B cell (primary cell): Measurements from ENCODE around the gene STARD10. TPM values are rescaled to one million over a fixed set of nuclear protein-coding genes. Genes with fewer than 3 reads are reported as not detected.
A peak's percentile ranks its signal among the peaks of the same experiment; 100 is the strongest.

Experiments
- ATAC-seq: fragments of 200-7000 bp; cut with Tn5 transposase; one replicate; pipeline ENCODE4 v1.10.0; 2021; ENCODE audit warnings: low read depth, mild to moderate bottlenecking, moderate number of reproducible peaks, moderate library complexity
- CTCF ChIA-PET: fragments of 350-600 bp; sonication (Branson Sonifier 250); formaldehyde crosslinking; loops from one replicate; lab custom pipeline; 2021; ENCODE audit warnings: antibody characterized with exemption, inconsistent platforms; lab: Charles Lee
- POLR2A ChIA-PET: fragments of 350-600 bp; sonication (Branson Sonifier 250); formaldehyde crosslinking; loops from one replicate; lab custom pipeline; 2021; ENCODE audit warnings: antibody characterized with exemption; lab: Charles Lee
- DNase-seq: peaks from one replicate; pipeline ENCODE4 v3.0.0; 2013
- H2AFZ ChIP-seq: 2 replicates; pipeline ENCODE4 v1.6.1; 2012; ENCODE audit warnings: mild to moderate bottlenecking, low read depth, low read length; ENCODE audit not compliant: insufficient read depth, poor library complexity, severe bottlenecking
- H3K27ac ChIP-seq, 2 donors: 1 replicate in 1 of 2; 2 replicates in 1 of 2; pipeline ENCODE4 v1.5.1; 2012 to 2013; ENCODE audit warnings: low read length in 2 of 2, mild to moderate bottlenecking in 2 of 2, moderate library complexity in 1 of 2
- H3K27me3 ChIP-seq, 4 experiments: fragments of 200-600 bp in 1 of 4; sonication (generic) in 1 of 4; replicated peaks in 1 of 4; 1 replicate in 2 of 4; 2 replicates in 2 of 4; pipeline versions ENCODE4 v1.6.1 to v1.7.0; 2013 to 2016; ENCODE audit warnings: low read length in 3 of 4, mild to moderate bottlenecking in 2 of 4, mixed read lengths in 1 of 4, moderate library complexity in 1 of 4; ENCODE audit not compliant: insufficient read depth in 4 of 4, control insufficient read depth in 3 of 4; ENCODE audit errors: control extremely low read depth in 1 of 4
- H3K36me3 ChIP-seq, 2 experiments: replicated peaks in 1 of 2; 1 replicate in 1 of 2; 2 replicates in 1 of 2; pipeline versions ENCODE4 v1.6.1 to v1.7.1; 2013; ENCODE audit warnings: low read length in 1 of 2; ENCODE audit not compliant: insufficient read depth in 2 of 2, control insufficient read depth in 1 of 2; ENCODE audit errors: control extremely low read depth in 1 of 2, extremely low read depth in 1 of 2
- H3K4me1 ChIP-seq, 2 donors: fragments of 200-600 bp in 1 of 2; sonication (generic) in 1 of 2; 1 replicate in 1 of 2; 2 replicates in 1 of 2; pipeline versions ENCODE4 v1.5.1 to v1.6.1; 2013 to 2017; ENCODE audit warnings: low read length in 2 of 2; ENCODE audit not compliant: control insufficient read depth in 2 of 2, insufficient read depth in 2 of 2
- H3K4me2 ChIP-seq: replicated peaks from 2 replicates; pipeline ENCODE3; 2012; ENCODE audit warnings: mild to moderate bottlenecking, low read depth, low read length; ENCODE audit not compliant: poor library complexity, severe bottlenecking
- H3K4me3 ChIP-seq, 5 experiments: fragments of 200-600 bp in 1 of 5; sonication (generic) in 1 of 5; 1 replicate in 3 of 5; 2 replicates in 2 of 5; pipeline versions ENCODE4 v1.5.1 to v1.7.0; 2011 to 2016; ENCODE audit warnings: low read length in 4 of 5, mild to moderate bottlenecking in 4 of 5, low read depth in 2 of 5, control low read depth in 1 of 5, moderate library complexity in 1 of 5; ENCODE audit not compliant: insufficient read depth in 1 of 5; ENCODE audit errors: control extremely low read depth in 1 of 5, extremely low read depth in 1 of 5
- H3K79me2 ChIP-seq: fragments of 200-600 bp; sonication (generic); one replicate; pipeline ENCODE4 v1.6.0; 2016; ENCODE audit warnings: low read length; ENCODE audit not compliant: control insufficient read depth, insufficient read depth
- H3K9ac ChIP-seq: fragments of 200-600 bp; sonication (generic); 2 replicates; pipeline ENCODE4 v1.6.1; 2017; ENCODE audit warnings: mild to moderate bottlenecking, low read length, moderate library complexity
- H3K9me3 ChIP-seq, 3 donors: one replicate each; pipeline versions ENCODE4 v1.6.1 to v1.7.1; 2013; ENCODE audit warnings: low read length in 2 of 3; ENCODE audit not compliant: control insufficient read depth in 2 of 3, insufficient read depth in 1 of 3; ENCODE audit errors: control extremely low read depth in 1 of 3
- H4K20me1 ChIP-seq: 2 replicates; pipeline ENCODE4 v1.6.0; 2012; ENCODE audit warnings: mild to moderate bottlenecking, low read length; ENCODE audit not compliant: insufficient read depth, control insufficient read depth, poor library complexity, severe bottlenecking
- H3K27ac Mint-ChIP-seq: one replicate; pipeline ENCODE4 v1.8.0; 2021; ENCODE audit warnings: mixed read lengths
- H3K27me3 Mint-ChIP-seq: one replicate; pipeline ENCODE4 v1.8.0; 2021; ENCODE audit warnings: mixed read lengths
- H3K4me1 Mint-ChIP-seq: one replicate; pipeline ENCODE4 v1.8.0; 2021; ENCODE audit warnings: mixed read lengths
- H3K4me3 Mint-ChIP-seq: one replicate; pipeline ENCODE4 v1.8.0; 2021; ENCODE audit warnings: mixed read lengths
- H3K9me3 Mint-ChIP-seq: one replicate; pipeline ENCODE4 v1.8.0; 2022; ENCODE audit warnings: mixed read lengths; ENCODE audit not compliant: insufficient read depth
- EZH2 ChIP-seq: IDR thresholded peaks from 2 replicates; pipeline ENCODE4 v1.6.1; 2012; ENCODE audit warnings: borderline replicate concordance, low read depth, mild to moderate bottlenecking, moderate library complexity, low read length; ENCODE audit not compliant: insufficient read depth, poor library complexity, severe bottlenecking
- WGBS: methylation state at CpG from one replicate; pipeline ENCODE4 v1.1.5; 2013; ENCODE audit warnings: missing lambda C conversion rate; ENCODE audit not compliant: insufficient coverage; 5-methylcytosine and 5-hydroxymethylcytosine counted together
- intact Hi-C: fragments of 100-400 bp; cut with micrococcal nuclease; formaldehyde crosslinking; loops from one replicate; pipeline ENCODE4 v1.10.0; 2022
- polyA plus RNA-seq: library from polyadenylated mRNA; depleted of rRNA; stranded (reverse); fragments of >200 nt; gene quantifications from 2 replicates; pipeline ENCODE4 v1.2.3, GENCODE V29; 2012
- total RNA-seq, 2 donors: library from RNA; stranded (reverse); fragments of 120-200 nt in 1 of 2; gene quantifications; 1 replicate in 1 of 2; 2 replicates in 1 of 2; pipeline versions ENCODE4 v1.2.3 to v1.2.4, GENCODE V29; 2013 to 2022
- TF ChIP-seq, protein P1 (sequence below): fragments of 200-600 bp; IDR thresholded peaks from one replicate; pipeline ENCODE4 v1.8.0; 2022; ENCODE audit warnings: antibody characterized with exemption, mild to moderate bottlenecking

The STARD10 gene
- total and polyA plus RNA-seq, 2 donors (not counting 1 experiment from before 2014, with no cell fraction given), result 37.5 to 39.2 TPM

DNA sequence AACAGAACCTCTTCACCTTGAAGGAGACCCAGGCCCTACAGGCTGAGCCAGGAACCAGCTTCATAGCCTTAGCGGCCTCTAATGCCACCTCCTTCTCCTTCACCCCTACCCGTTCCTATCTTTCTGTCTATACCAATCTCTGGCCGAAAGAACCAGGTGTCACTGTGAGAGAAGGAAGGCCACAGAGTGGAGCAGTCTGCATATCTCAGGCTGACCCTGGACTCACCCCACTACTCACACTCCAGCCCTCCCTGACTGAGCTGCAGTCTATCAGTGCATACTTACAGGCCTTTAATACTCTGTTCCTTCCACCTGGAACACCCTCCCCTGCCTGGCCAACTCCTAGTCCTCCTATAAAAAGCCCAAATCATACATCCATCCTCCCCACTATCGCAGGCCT, 74.3 kb downstream of the STARD10 start:
- H3K27ac Mint-ChIP-seq, result peak overlapping the region; percentile 94
- H3K27me3 Mint-ChIP-seq, result no peaks in the 10 kb centered on the region
- TF ChIP-seq, protein P1, sequence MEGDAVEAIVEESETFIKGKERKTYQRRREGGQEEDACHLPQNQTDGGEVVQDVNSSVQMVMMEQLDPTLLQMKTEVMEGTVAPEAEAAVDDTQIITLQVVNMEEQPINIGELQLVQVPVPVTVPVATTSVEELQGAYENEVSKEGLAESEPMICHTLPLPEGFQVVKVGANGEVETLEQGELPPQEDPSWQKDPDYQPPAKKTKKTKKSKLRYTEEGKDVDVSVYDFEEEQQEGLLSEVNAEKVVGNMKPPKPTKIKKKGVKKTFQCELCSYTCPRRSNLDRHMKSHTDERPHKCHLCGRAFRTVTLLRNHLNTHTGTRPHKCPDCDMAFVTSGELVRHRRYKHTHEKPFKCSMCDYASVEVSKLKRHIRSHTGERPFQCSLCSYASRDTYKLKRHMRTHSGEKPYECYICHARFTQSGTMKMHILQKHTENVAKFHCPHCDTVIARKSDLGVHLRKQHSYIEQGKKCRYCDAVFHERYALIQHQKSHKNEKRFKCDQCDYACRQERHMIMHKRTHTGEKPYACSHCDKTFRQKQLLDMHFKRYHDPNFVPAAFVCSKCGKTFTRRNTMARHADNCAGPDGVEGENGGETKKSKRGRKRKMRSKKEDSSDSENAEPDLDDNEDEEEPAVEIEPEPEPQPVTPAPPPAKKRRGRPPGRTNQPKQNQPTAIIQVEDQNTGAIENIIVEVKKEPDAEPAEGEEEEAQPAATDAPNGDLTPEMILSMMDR, result no peak
- no peak for TF ChIP-seq EZH2
- peak overlapping the region; percentile 8 for H3K9ac ChIP-seq
- ATAC-seq (no peak), DNase-seq (no peak)
- no peak overlapping the region for H2AFZ ChIP-seq
- peaks cover 0 to 68% of the 10 kb centered on the region in 2 experiments for H3K36me3 ChIP-seq
- ChIA-PET CTCF (interaction anchor here (0.5 to 23.8 kb wide), 2 partner anchors 71 to 463 kb away, joined by 3 to 390 read pairs; partner anchors contain the start of gene STARD10), POLR2A (no interaction called here)
- H4K20me1 ChIP-seq, result peaks cover 98% of the 10 kb centered on the region
- H3K27me3 ChIP-seq, result no peaks in the 10 kb centered on the region
- peak overlapping the region in 1 of 2 donors; percentile 81 for H3K27ac ChIP-seq
- H3K4me2 ChIP-seq, result peak overlapping the region; percentile 97
- no peaks in the 10 kb centered on the region for H3K9me3 Mint-ChIP-seq
- 83% methylated on average over 2 of the region's 4 CpGs for WGBS
- peaks cover 42 to 68% of the 10 kb centered on the region in 2 donors for H3K4me1 ChIP-seq
- H3K4me1 Mint-ChIP-seq, result peaks cover 72% of the 10 kb centered on the region
- H3K4me3 ChIP-seq, result no peak overlapping the region
- intact Hi-C loops, result no loop called here
- H3K9me3 ChIP-seq, result no peaks in the 10 kb centered on the region
- H3K4me3 Mint-ChIP-seq, result peak overlapping the region; percentile 95
- peaks cover 100% of the 10 kb centered on the region for H3K79me2 ChIP-seq

DNA sequence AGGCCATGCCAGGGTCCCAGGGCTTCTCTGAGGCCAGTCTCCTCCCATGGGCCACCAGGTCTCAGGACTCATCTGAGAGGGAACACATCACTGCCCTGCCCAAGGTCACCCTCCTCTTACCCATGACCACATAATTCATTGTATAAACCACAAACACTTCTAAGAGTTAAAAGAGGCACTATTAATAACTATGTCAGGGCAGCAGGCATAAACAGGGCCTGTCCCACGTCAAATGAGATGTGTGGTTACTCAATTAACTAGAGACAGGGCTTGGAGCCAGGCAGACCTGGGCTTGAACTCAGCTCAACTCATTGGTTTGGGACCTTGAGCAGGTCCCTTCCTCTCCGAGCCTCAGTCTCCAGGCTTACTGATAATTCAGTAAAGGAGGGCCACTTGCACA, 74.7 kb downstream of the STARD10 start:
- Histone ChIP-seq H3K4me1 (peaks cover 42 to 64% of the 10 kb centered on the region in 2 donors), H3K36me3 (peaks cover 0 to 68% of the 10 kb centered on the region in 2 experiments), H3K4me3 (no peak overlapping the region), H3K27me3 (no peaks in the 10 kb centered on the region), H3K9me3 (no peaks in the 10 kb centered on the region), H3K27ac (peak overlapping the region in 1 of 2 donors; percentile 81), H3K79me2 (peaks cover 100% of the 10 kb centered on the region), H3K4me2 (peak overlapping the region; percentile 97), H2AFZ (no peak overlapping the region), H3K9ac (peak overlapping the region; percentile 8), H4K20me1 (peaks cover 98% of the 10 kb centered on the region)
- Mint-ChIP-seq H3K4me3 (peak overlapping the region; percentile 95), H3K27ac (peak overlapping the region; percentile 94), H3K9me3 (no peaks in the 10 kb centered on the region), H3K4me1 (peaks cover 73% of the 10 kb centered on the region), H3K27me3 (no peaks in the 10 kb centered on the region)
- no peak for TF ChIP-seq EZH2
- TF ChIP-seq, protein P1, result no peak
- ChIA-PET POLR2A (no interaction called here), CTCF (interaction anchor here (1.2 to 23.8 kb wide), 2 partner anchors 16 to 71 kb away, joined by 3 to 390 read pairs; partner anchors contain the start of gene STARD10)
- WGBS, result 30% methylated on average over 2 of the region's 2 CpGs
- no peak for DNase-seq
- ATAC-seq, result no peak
- intact Hi-C loops, result no loop called here
